Parathyroid adenoma (tissue), 2 donors: ENCODE measurements around the gene CYCS.

Experiments used
- H2AFZ ChIP-seq: fragments of 300-600 bp; sonication (generic); one replicate; pipeline ENCODE4 v1.7.0; 2017; ENCODE audit warnings: antibody characterized with exemption, mild to moderate bottlenecking
- H3K27ac ChIP-seq: fragments of 300-600 bp; sonication (generic); one replicate; pipeline ENCODE4 v1.7.0; 2017
- H3K27me3 ChIP-seq: fragments of 300-600 bp; sonication (generic); one replicate; pipeline ENCODE4 v1.7.0; 2017; ENCODE audit warnings: low read length; ENCODE audit not compliant: control insufficient read depth, insufficient read depth
- H3K36me3 ChIP-seq: fragments of 300-600 bp; sonication (generic); one replicate; pipeline ENCODE4 v1.7.0; 2017; ENCODE audit warnings: low read length; ENCODE audit not compliant: control insufficient read depth, insufficient read depth
- H3K4me1 ChIP-seq: fragments of 300-600 bp; sonication (generic); one replicate; pipeline ENCODE4 v1.7.0; 2017; ENCODE audit warnings: control low read depth
- H3K4me2 ChIP-seq: fragments of 300-600 bp; sonication (generic); one replicate; pipeline ENCODE4 v1.7.0; 2017; ENCODE audit warnings: low read length
- H3K4me3 ChIP-seq: fragments of 300-600 bp; sonication (generic); one replicate; pipeline ENCODE4 v1.7.0; 2017; ENCODE audit warnings: low read depth, low read length
- H3K79me2 ChIP-seq: fragments of 300-600 bp; sonication (generic); one replicate; pipeline ENCODE4 v1.7.0; 2017; ENCODE audit warnings: control low read depth
- H3K9ac ChIP-seq: fragments of 300-600 bp; sonication (generic); one replicate; pipeline ENCODE4 v1.7.0; 2017; ENCODE audit warnings: mild to moderate bottlenecking
- H3K9me3 ChIP-seq: fragments of 300-600 bp; sonication (generic); one replicate; pipeline ENCODE4 v1.7.0; 2017; ENCODE audit warnings: low read length; ENCODE audit not compliant: control insufficient read depth
- CTCF ChIP-seq: fragments of 300-600 bp; sonication (generic); IDR thresholded peaks from one replicate; pipeline ENCODE4 v1.7.0; 2017; ENCODE audit warnings: antibody characterized with exemption, mild to moderate bottlenecking
- donor health status: primary hyperparathyroidism.

CYCS gene

GRCh38 chr7:25091779-25092178 is 33.3 kb downstream of the CYCS start:
- H3K36me3 ChIP-seq: no peaks in the 10 kb centered on the region
- no peak overlapping the region for H3K4me2 ChIP-seq
- no peak overlapping the region for H3K4me3 ChIP-seq
- no peak overlapping the region for H3K9ac ChIP-seq
- no peaks in the 10 kb centered on the region for H3K9me3 ChIP-seq
- no peaks in the 10 kb centered on the region for H3K27me3 ChIP-seq
- H3K4me1 ChIP-seq: no peaks in the 10 kb centered on the region
- no peak overlapping the region for H3K27ac ChIP-seq
- TF ChIP-seq CTCF: no peak
- no peak overlapping the region for H2AFZ ChIP-seq
- H3K79me2 ChIP-seq: no peaks in the 10 kb centered on the region

GRCh38 chr7:25091176-25091575 is 33.9 kb downstream of the CYCS start:
- no peaks in the 10 kb centered on the region for H3K79me2 ChIP-seq
- TF ChIP-seq CTCF: no peak

GRCh38 chr7:25090374-25090773 is 34.7 kb downstream of the CYCS start:
- no peaks in the 10 kb centered on the region for H3K36me3 ChIP-seq
- H3K4me2 ChIP-seq: no peak overlapping the region
- H3K9me3 ChIP-seq: no peaks in the 10 kb centered on the region
- no peak for TF ChIP-seq CTCF
- no peak overlapping the region for H2AFZ ChIP-seq
- no peaks in the 10 kb centered on the region for H3K27me3 ChIP-seq
- no peak overlapping the region for H3K27ac ChIP-seq
- no peak overlapping the region for H3K9ac ChIP-seq
- no peaks in the 10 kb centered on the region for H3K4me1 ChIP-seq
- H3K79me2 ChIP-seq: no peaks in the 10 kb centered on the region
- H3K4me3 ChIP-seq: no peak overlapping the region

More at GRCh38 chr7:25091176-25091575, 33.9 kb downstream of the CYCS start:
- Histone ChIP-seq H3K9ac (no peak overlapping the region), H3K36me3 (no peaks in the 10 kb centered on the region), H3K9me3 (no peaks in the 10 kb centered on the region), H3K4me1 (no peaks in the 10 kb centered on the region), H3K27me3 (no peaks in the 10 kb centered on the region), H3K4me2 (no peak overlapping the region), H3K4me3 (no peak overlapping the region), H2AFZ (no peak overlapping the region), H3K27ac (no peak overlapping the region)

- Histone ChIP-seq H3K4me1 (no peaks in the 10 kb centered on the region), H3K4me2 (no peak overlapping the region), H3K27ac (no peak overlapping the region), H3K36me3 (no peaks in the 10 kb centered on the region), H3K79me2 (no peaks in the 10 kb centered on the region), H3K4me3 (no peak overlapping the region), H3K9ac (no peak overlapping the region), H2AFZ (no peak overlapping the region), H3K27me3 (no peaks in the 10 kb centered on the region), H3K9me3 (no peaks in the 10 kb centered on the region)
- TF ChIP-seq CTCF: no peak
These were observed 37.2 kb downstream of the CYCS start for GRCh38 chr7:25087855-25088254.

- no peak for TF ChIP-seq CTCF
- H3K4me2 ChIP-seq: no peak overlapping the region
- no peaks in the 10 kb centered on the region for H3K79me2 ChIP-seq
- no peak overlapping the region for H3K27ac ChIP-seq
- H3K36me3 ChIP-seq: no peaks in the 10 kb centered on the region
- no peak overlapping the region for H3K4me3 ChIP-seq
- no peak overlapping the region for H3K9ac ChIP-seq
- no peaks in the 10 kb centered on the region for H3K4me1 ChIP-seq
- H3K9me3 ChIP-seq: no peaks in the 10 kb centered on the region
- no peak overlapping the region for H2AFZ ChIP-seq
- no peaks in the 10 kb centered on the region for H3K27me3 ChIP-seq
These were observed 40.2 kb downstream of the CYCS start for GRCh38 chr7:25084821-25085220.
